ENCODE data around the gene PTH2R. TPM values are rescaled to one million over a fixed set of nuclear protein-coding genes. Genes with fewer than 3 reads are reported as not detected.

PTH2R gene
- total and polyA plus RNA-seq, 9 of the 15 experiments (the other 6 are each of a cell fraction or from before 2014, with no cell fraction given) = 2.7 to 8.8 (median 4.2) TPM

- WGBS (ENCODE audit: insufficient coverage, low coverage, missing lambda C conversion rate) = 96% methylated on average over 10 of the region's 12 CpGs
These were observed 86.6 kb downstream of the PTH2R start for GRCh38 chr2:208493186-208493585.

More at GRCh38 chr2:208493186-208493585, 86.6 kb downstream of the PTH2R start:
- H3K36me3 ChIP-seq (ENCODE audit: control insufficient read depth, insufficient read depth, low read length) = no peaks in the 10 kb centered on the region
- H3K27me3 ChIP-seq (ENCODE audit: control insufficient read depth in 2 of 2, insufficient read depth in 2 of 2, low read length in 2 of 2) = no peaks in the 10 kb centered on the region
- DNase-seq (ENCODE audit: extremely low read depth in 1 of 4, low spot score in 3 of 4) = no peak
- H3K4me2 ChIP-seq (ENCODE audit: insufficient read depth, low read length) = no peak overlapping the region
- peaks cover 11 to 30% of the 10 kb centered on the region in 2 experiments; a peak in 3 of 5 replicates for H3K4me1 ChIP-seq (replicated peaks in 1 of 2; ENCODE audit: control insufficient read depth in 2 of 2, insufficient read depth in 2 of 2, low read length in 2 of 2)
- H3K27ac ChIP-seq (ENCODE audit: extremely low read depth, low read depth, low read length) = no peak overlapping the region
- no peak overlapping the region for H3K9ac ChIP-seq (ENCODE audit: insufficient read depth in 1 of 2, low read depth in 2 of 2, low read length in 2 of 2)
- BruUV-seq (replicated peaks) = no TSS peak
- ATAC-seq = no peak
- H2AFZ ChIP-seq (ENCODE audit: low read depth, low read length) = no peak overlapping the region
- CTCF ChIA-PET (ENCODE audit: low intra/inter-chr PET ratio) = no interaction called here
- no peaks in the 10 kb centered on the region for H3K79me2 ChIP-seq (ENCODE audit: control insufficient read depth, insufficient read depth, low read length)
- H3K4me3 ChIP-seq = no peak overlapping the region
- no peaks in the 10 kb centered on the region for H3K9me1 ChIP-seq (ENCODE audit: control insufficient read depth, insufficient read depth, low read length)
- intact Hi-C loops (cut with micrococcal nuclease) = no loop called here
- in situ Hi-C loops (cut with MboI) = no loop called here
- no peak for TF ChIP-seq HNRNPK (IDR thresholded peaks at IDR 0.05; ENCODE audit: low read depth, low read length, poor library complexity, severe bottlenecking)
- peak; percentile 92 for TF ChIP-seq ZBTB33 (CRISPR knock-in tag; IDR thresholded peaks at IDR 0.05)
- no peak for TF ChIP-seq BRF2 (IDR thresholded peaks at IDR 0.05; ENCODE audit: borderline replicate concordance, insufficient read depth, insufficient read length)
- TF ChIP-seq TFE3 (CRISPR knock-in tag; IDR thresholded peaks at IDR 0.05) = no peak
- TF ChIP-seq ZBTB9 (CRISPR knock-in tag; IDR thresholded peaks at IDR 0.05) = no peak
- H4K20me1 ChIP-seq (replicated peaks; ENCODE audit: control insufficient read depth, insufficient read depth, low read length) = no peaks in the 10 kb centered on the region
- no peak for FAIRE-seq
- POLR2A ChIA-PET = no interaction called here
- no peaks in the 10 kb centered on the region for H3K9me3 ChIP-seq (replicated peaks; ENCODE audit: control insufficient read depth, insufficient read depth, low read depth, low read length)
